Mammary epithelial cell (primary cell): ENCODE measurements around the gene SCN4B.

ENCODE experiments used
- CTCF ChIP-seq, 2 donors: IDR thresholded peaks in 1 of 2; conservative IDR thresholded peaks in 1 of 2; 2 replicates each; pipeline ENCODE4 v1.5.1; 2011 to 2012; ENCODE audit warnings: inconsistent platforms in 2 of 2, low read length in 2 of 2, mild to moderate bottlenecking in 2 of 2, control low read depth in 1 of 2, low read depth in 1 of 2; ENCODE audit not compliant: insufficient read depth in 1 of 2; ENCODE audit errors: extremely low read depth in 1 of 2
- EZH2 ChIP-seq: IDR thresholded peaks from 2 replicates; pipeline ENCODE4 v1.6.1; 2012; ENCODE audit warnings: low read length, inconsistent platforms, borderline replicate concordance

DNA sequence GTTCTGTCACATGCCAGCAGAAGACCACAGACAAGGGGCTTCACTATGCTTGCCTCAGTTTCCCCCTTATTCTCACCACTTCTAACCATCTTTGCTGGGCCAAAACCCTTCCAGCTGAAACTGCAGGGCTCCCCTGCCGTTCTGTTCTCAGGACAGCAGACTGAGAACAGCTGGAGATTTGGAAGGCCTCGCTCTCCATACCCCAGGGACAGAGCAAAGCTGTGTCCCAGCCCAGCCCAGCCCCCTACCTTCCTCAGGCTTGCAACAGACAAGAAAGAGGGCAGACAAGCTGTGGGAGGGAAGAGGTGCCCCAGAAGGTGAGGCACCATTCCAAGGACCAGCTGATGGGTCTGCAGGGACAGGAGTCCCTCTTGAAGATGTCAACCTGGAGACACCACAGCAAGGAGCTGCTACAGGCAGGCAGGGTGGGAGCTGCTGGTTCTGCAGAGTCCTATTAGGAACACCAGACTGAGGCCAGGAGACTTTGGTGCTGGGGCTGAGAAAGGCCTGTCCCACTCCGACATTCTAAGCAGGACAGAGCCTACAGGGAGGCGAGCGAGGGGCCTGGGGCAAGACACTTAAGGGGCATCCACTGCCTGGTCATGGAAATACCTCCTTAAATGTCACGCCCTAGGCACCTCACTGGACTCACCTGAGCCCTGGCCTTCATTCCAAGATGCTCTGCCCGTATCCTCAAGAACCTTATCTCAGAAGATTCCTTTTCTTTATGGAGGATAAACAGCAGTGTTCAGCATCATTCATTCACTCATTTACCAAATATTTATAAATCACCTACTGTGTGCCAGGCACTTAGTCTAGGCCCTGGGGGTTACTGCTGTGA, 16.9 kb upstream of the SCN4B start:
- no peak for TF ChIP-seq CTCF (conservative IDR thresholded peaks at IDR 0.05 in 1 of 2, IDR thresholded peaks at IDR 0.05 in 1 of 2; ENCODE audit: extremely low read depth in 1 of 2, insufficient read depth in 1 of 2, low read depth in 1 of 2, low read length in 2 of 2)
- TF ChIP-seq EZH2: no peak
